HL-60 (cell line): ENCODE data around the gene MMRN2.
"Not testable (repeated sequence)": the region's sequence is repeated elsewhere in the genome, so short reads cannot be mapped to it uniquely, and the experiment has no call there.

Experiments used
- DNase-seq, 2 experiments: peaks; one replicate each; pipeline ENCODE4 v3.0.0-alpha.2; 2010 to 2020; ENCODE audit warnings: low read depth in 1 of 2, low spot score in 1 of 2
- H3K27ac ChIP-seq: fragments of 250-450 bp; sonication (Bioruptor Pico); replicated peaks from 2 replicates; pipeline ENCODE4 v1.5.1; 2020; ENCODE audit warnings: mild to moderate bottlenecking, moderate library complexity
- H3K27me3 ChIP-seq: fragments of 250-450 bp; sonication (Bioruptor Pico); 2 replicates; pipeline ENCODE4 v1.5.1; 2021; ENCODE audit warnings: mild to moderate bottlenecking, moderate library complexity; ENCODE audit not compliant: insufficient read depth, poor library complexity, severe bottlenecking
- H3K4me3 ChIP-seq: replicated peaks from 2 replicates; pipeline ENCODE4 v1.5.1; 2011; ENCODE audit warnings: mild to moderate bottlenecking, control low read depth, low read length; ENCODE audit not compliant: insufficient read depth
- GABPA ChIP-seq: IDR thresholded peaks from 2 replicates; pipeline ENCODE4 v1.6.1; 2012; ENCODE audit warnings: low read depth
- POLR2AphosphoS5 ChIP-seq: IDR thresholded peaks from 2 replicates; pipeline ENCODE4 v1.6.1; 2012; ENCODE audit warnings: low read depth
- SPI1 ChIP-seq: IDR thresholded peaks from 2 replicates; pipeline ENCODE4 v1.6.1; 2012; ENCODE audit warnings: low read depth, mild to moderate bottlenecking, borderline replicate concordance
- TF ChIP-seq, protein P1 (sequence below): IDR thresholded peaks from 2 replicates; pipeline ENCODE4 v1.6.1; 2012; ENCODE audit warnings: low read depth; ENCODE audit not compliant: insufficient replicate concordance
- TF ChIP-seq, protein P2 (sequence below): IDR thresholded peaks from one replicate; pipeline ENCODE4 v1.5.1; 2011; ENCODE audit warnings: low read length, control low read depth, inconsistent platforms; ENCODE audit not compliant: insufficient read depth

MMRN2 gene

DNA sequence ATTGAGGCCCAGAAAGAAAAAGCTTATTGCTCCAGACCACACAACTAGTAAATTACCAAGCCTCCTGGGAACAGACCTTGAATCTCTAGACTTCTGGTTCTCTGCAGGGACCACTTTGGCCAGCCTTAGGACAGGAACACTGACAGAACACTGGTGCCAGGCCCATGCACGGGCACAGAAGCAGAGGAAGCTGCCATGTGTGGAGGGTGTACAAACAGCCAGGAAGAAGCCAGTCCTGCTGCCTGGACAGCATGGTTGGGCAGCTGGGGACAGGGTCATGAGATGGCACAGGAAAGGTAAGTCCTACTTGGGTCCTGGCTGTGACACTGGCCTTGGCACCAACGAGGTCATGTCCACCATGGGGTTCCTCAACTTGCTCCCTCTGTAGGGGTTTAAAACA is 19.2 kb downstream of the MMRN2 start:
- TF ChIP-seq, protein P1, sequence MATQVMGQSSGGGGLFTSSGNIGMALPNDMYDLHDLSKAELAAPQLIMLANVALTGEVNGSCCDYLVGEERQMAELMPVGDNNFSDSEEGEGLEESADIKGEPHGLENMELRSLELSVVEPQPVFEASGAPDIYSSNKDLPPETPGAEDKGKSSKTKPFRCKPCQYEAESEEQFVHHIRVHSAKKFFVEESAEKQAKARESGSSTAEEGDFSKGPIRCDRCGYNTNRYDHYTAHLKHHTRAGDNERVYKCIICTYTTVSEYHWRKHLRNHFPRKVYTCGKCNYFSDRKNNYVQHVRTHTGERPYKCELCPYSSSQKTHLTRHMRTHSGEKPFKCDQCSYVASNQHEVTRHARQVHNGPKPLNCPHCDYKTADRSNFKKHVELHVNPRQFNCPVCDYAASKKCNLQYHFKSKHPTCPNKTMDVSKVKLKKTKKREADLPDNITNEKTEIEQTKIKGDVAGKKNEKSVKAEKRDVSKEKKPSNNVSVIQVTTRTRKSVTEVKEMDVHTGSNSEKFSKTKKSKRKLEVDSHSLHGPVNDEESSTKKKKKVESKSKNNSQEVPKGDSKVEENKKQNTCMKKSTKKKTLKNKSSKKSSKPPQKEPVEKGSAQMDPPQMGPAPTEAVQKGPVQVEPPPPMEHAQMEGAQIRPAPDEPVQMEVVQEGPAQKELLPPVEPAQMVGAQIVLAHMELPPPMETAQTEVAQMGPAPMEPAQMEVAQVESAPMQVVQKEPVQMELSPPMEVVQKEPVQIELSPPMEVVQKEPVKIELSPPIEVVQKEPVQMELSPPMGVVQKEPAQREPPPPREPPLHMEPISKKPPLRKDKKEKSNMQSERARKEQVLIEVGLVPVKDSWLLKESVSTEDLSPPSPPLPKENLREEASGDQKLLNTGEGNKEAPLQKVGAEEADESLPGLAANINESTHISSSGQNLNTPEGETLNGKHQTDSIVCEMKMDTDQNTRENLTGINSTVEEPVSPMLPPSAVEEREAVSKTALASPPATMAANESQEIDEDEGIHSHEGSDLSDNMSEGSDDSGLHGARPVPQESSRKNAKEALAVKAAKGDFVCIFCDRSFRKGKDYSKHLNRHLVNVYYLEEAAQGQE: no peak
- TF ChIP-seq SPI1: no peak
- TF ChIP-seq, protein P2, sequence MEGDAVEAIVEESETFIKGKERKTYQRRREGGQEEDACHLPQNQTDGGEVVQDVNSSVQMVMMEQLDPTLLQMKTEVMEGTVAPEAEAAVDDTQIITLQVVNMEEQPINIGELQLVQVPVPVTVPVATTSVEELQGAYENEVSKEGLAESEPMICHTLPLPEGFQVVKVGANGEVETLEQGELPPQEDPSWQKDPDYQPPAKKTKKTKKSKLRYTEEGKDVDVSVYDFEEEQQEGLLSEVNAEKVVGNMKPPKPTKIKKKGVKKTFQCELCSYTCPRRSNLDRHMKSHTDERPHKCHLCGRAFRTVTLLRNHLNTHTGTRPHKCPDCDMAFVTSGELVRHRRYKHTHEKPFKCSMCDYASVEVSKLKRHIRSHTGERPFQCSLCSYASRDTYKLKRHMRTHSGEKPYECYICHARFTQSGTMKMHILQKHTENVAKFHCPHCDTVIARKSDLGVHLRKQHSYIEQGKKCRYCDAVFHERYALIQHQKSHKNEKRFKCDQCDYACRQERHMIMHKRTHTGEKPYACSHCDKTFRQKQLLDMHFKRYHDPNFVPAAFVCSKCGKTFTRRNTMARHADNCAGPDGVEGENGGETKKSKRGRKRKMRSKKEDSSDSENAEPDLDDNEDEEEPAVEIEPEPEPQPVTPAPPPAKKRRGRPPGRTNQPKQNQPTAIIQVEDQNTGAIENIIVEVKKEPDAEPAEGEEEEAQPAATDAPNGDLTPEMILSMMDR: no peak
- TF ChIP-seq GABPA: no peak
- TF ChIP-seq POLR2AphosphoS5: no peak
- Histone ChIP-seq H3K27me3 (no peaks in the 10 kb centered on the region), H3K27ac (no peak overlapping the region), H3K4me3 (no peak overlapping the region)
- no peak for DNase-seq

DNA sequence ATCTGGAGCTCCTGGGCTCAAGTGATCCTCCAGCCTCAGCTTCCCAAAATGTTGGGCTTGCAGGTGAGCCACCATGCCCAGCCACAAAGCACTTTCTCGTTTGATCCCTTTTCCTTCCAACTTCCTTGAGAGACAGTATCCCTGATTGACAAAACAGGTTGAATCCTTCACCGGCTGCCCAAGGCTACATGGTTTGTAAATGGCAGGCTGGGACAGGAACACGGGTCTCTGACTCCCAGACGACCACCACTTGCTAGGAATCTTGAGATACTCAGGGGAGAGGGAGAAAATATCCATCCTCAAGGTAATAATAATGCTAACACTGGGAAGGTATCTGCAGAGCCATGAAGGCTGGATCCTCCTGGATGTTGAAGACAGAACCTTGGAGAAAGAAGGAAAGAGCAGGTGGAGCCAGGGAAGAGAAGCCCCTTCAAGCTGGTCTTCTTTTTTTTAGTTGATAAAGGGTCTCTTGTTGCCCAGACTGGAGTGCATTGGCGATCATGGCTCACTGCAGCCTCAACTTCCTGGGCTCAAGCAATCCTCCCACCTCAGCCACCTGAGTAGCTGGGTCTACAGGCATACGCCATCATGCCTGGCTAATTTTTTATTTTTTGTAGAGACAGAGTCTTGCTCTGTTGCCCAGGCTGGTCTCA is 19.8 kb downstream of the MMRN2 start:
- no peak overlapping the region for H3K27ac ChIP-seq
- TF ChIP-seq, protein P1: no peak
- no peak for TF ChIP-seq POLR2AphosphoS5
- no peak for TF ChIP-seq SPI1

DNA sequence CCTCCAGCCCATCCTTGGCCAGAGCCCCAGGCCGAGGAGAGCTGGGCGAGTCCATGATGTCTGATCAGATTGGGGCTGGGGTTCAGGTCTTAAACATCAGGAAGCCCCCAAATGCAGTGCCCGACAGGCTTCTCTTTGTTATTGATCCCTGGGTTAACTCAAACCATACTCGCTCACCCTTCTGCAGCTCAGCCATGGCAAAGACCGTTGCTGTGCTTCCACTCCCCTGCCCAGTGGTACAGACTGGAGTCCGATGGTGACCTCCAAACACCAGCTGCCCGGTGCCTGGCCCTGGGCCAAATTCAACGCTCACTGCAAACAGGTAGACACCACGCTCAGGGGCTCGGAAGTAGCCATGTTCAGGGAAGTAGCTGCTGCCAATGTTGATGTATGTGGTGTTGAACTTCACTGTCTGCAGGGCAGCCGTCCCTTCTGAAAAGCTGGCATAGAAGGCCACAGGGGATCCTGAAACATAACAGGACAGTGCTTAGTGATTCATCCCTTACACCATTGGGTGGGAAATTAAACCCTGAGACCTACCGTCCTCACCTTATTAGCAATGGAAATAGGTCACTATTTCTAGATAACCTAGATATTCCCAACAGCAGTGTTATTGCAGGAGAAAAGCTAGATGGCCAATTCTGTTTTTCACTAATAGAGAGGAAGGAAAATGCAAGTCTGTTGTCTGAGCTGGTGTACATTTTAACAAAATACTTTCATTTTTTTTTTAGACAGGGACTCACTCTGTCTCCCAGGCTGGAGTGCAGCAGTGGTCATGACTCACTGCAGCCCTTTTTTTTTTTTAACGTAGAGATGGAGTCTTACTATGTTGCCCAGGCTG is 20.5 kb downstream of the MMRN2 start:
- DNase-seq: no peak
- no peak overlapping the region for H3K4me3 ChIP-seq
- no peaks in the 10 kb centered on the region for H3K27me3 ChIP-seq
- no peak overlapping the region for H3K27ac ChIP-seq
- TF ChIP-seq, protein P2: no peak
- TF ChIP-seq SPI1 (no peak), POLR2AphosphoS5 (no peak), GABPA (no peak)
- TF ChIP-seq, protein P1: no peak

More for the DNA sequence above, 19.8 kb downstream of the MMRN2 start:
- DNase-seq: no peak
- H3K4me3 ChIP-seq: no peak overlapping the region
- H3K27me3 ChIP-seq: no peaks in the 10 kb centered on the region

DNA sequence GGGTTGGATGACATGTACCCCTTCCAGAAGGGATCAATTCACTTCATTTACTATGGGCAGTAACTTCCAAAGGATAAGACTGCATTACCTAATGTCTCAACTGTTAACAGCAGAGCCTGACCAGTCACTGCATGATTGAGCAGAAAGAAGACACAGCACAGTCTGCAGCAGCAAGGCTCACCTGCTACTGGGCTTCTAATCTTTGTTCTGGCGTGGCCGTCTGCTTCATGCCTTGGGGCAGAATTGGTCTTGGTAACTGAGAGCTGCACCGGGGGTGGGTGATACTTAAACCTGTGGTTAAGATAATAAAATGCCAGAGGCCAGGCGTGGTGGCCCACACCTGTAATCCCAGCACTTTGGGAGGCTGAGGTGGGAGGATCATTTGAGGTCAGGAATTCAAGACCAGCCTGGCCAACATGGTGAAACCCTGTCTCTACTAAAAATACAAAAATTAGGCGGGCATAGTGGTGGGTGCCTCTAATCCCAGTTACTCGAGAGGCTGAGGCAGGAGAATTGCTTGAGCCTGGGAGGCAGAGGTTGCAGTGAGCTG is 23.2 kb downstream of the MMRN2 start:
- not testable (repeated sequence) for H3K4me3 ChIP-seq, H3K27ac ChIP-seq, DNase-seq, H3K27me3 ChIP-seq
